CD14-positive monocyte (primary cell): ENCODE results near the gene PRKN. TPM values are rescaled to one million over a fixed set of nuclear protein-coding genes. Genes with fewer than 3 reads are reported as not detected.

Experiments
- DNase-seq, 3 donors: peaks; one replicate each; pipeline ENCODE4 v3.0.0-alpha.2; 2011 to 2022
- H2AFZ ChIP-seq: 2 replicates; pipeline ENCODE4 v1.6.0; 2012; ENCODE audit warnings: mild to moderate bottlenecking, low read depth, low read length, inconsistent platforms; ENCODE audit not compliant: insufficient read depth, poor library complexity, severe bottlenecking
- H3K27ac ChIP-seq, 2 donors: 1 replicate in 1 of 2; 2 replicates in 1 of 2; pipeline ENCODE4 v1.5.1; 2012 to 2013; ENCODE audit warnings: low read length in 2 of 2, control low read depth in 1 of 2, inconsistent platforms in 1 of 2, low read depth in 1 of 2, mild to moderate bottlenecking in 1 of 2
- H3K27me3 ChIP-seq, 2 donors: one replicate each; pipeline versions ENCODE4 v1.6.0 to v1.6.1; 2011 to 2013; ENCODE audit warnings: low read length in 2 of 2; ENCODE audit not compliant: control insufficient read depth in 2 of 2, insufficient read depth in 2 of 2
- H3K36me3 ChIP-seq, 2 donors: replicated peaks in 1 of 2; 1 replicate in 1 of 2; 2 replicates in 1 of 2; pipeline versions ENCODE4 v1.5.1 to v1.6.1; 2012 to 2013; ENCODE audit warnings: low read length in 2 of 2, control low read depth in 1 of 2, inconsistent platforms in 1 of 2, mild to moderate bottlenecking in 1 of 2; ENCODE audit not compliant: insufficient read depth in 2 of 2, control insufficient read depth in 1 of 2
- H3K4me1 ChIP-seq, 2 donors: 1 replicate in 1 of 2; 2 replicates in 1 of 2; pipeline versions ENCODE4 v1.5.1 to v1.6.1; 2012 to 2013; ENCODE audit warnings: low read length in 2 of 2, control low read depth in 1 of 2, inconsistent platforms in 1 of 2, mild to moderate bottlenecking in 1 of 2, moderate library complexity in 1 of 2; ENCODE audit not compliant: insufficient read depth in 2 of 2, control insufficient read depth in 1 of 2
- H3K4me2 ChIP-seq: replicated peaks from 2 replicates; pipeline ENCODE3; 2012; ENCODE audit warnings: low read length, moderate library complexity, mild to moderate bottlenecking; ENCODE audit not compliant: poor library complexity, severe bottlenecking; ENCODE audit errors: extremely low read depth
- H3K4me3 ChIP-seq, 3 experiments: fragments of 200-600 bp in 1 of 3; sonication (generic) in 1 of 3; replicated peaks in 1 of 3; 1 replicate in 2 of 3; 2 replicates in 1 of 3; pipeline ENCODE4 v1.5.1; 2011 to 2013; ENCODE audit warnings: low read length in 3 of 3, mild to moderate bottlenecking in 3 of 3, control low read depth in 2 of 3, low read depth in 2 of 3, inconsistent platforms in 1 of 3, moderate library complexity in 1 of 3
- H3K79me2 ChIP-seq: 2 replicates; pipeline ENCODE4 v1.6.0; 2012; ENCODE audit warnings: mild to moderate bottlenecking, control low read depth, inconsistent platforms, low read length, moderate library complexity; ENCODE audit not compliant: insufficient read depth
- H3K9ac ChIP-seq: 2 replicates; pipeline ENCODE4 v1.6.0; 2017; ENCODE audit warnings: low read length, mild to moderate bottlenecking; ENCODE audit not compliant: insufficient read depth, poor library complexity, severe bottlenecking
- H3K9me3 ChIP-seq, 2 donors: replicated peaks in 1 of 2; 1 replicate in 1 of 2; 2 replicates in 1 of 2; pipeline versions ENCODE4 v1.5.1 to v1.6.1; 2012 to 2013; ENCODE audit warnings: low read length in 2 of 2, control low read depth in 1 of 2; ENCODE audit not compliant: control insufficient read depth in 1 of 2, insufficient read depth in 1 of 2
- H4K20me1 ChIP-seq: 2 replicates; pipeline ENCODE4 v1.6.0; 2012; ENCODE audit warnings: mild to moderate bottlenecking, low read length, control low read depth, moderate library complexity; ENCODE audit not compliant: insufficient read depth
- H3K27ac Mint-ChIP-seq, 7 donors: one replicate each; pipeline ENCODE4 v1.8.0; 2020; ENCODE audit warnings: mild to moderate bottlenecking in 7 of 7, mixed read lengths in 7 of 7, moderate library complexity in 6 of 7, inconsistent platforms in 2 of 7
- H3K27me3 Mint-ChIP-seq, 3 donors: one replicate each; pipeline ENCODE4 v1.8.0; 2021 to 2022; ENCODE audit warnings: low read depth in 3 of 3, mild to moderate bottlenecking in 3 of 3, mixed read lengths in 3 of 3, moderate library complexity in 3 of 3, inconsistent platforms in 1 of 3
- H3K36me3 Mint-ChIP-seq, 2 donors: one replicate each; pipeline ENCODE4 v1.8.0; 2020; ENCODE audit warnings: mixed read lengths in 2 of 2, inconsistent platforms in 1 of 2, mild to moderate bottlenecking in 1 of 2
- H3K4me1 Mint-ChIP-seq: one replicate; pipeline ENCODE4 v1.8.0; 2020; ENCODE audit warnings: mild to moderate bottlenecking, mixed read lengths
- H3K4me3 Mint-ChIP-seq, 2 donors: one replicate each; pipeline ENCODE4 v1.8.0; 2020; ENCODE audit warnings: mild to moderate bottlenecking in 2 of 2, mixed read lengths in 2 of 2, moderate library complexity in 1 of 2
- H3K9me3 Mint-ChIP-seq, 7 donors: one replicate each; pipeline ENCODE4 v1.8.0; 2020 to 2022; ENCODE audit warnings: mixed read lengths in 7 of 7, mild to moderate bottlenecking in 6 of 7, moderate library complexity in 6 of 7, inconsistent platforms in 2 of 7
- WGBS: methylation state at CpG from one replicate; pipeline ENCODE4 v1.1.5; 2013; ENCODE audit warnings: missing lambda C conversion rate; ENCODE audit not compliant: insufficient coverage; 5-methylcytosine and 5-hydroxymethylcytosine counted together
- intact Hi-C, 2 donors: fragments of 100-400 bp; cut with micrococcal nuclease; formaldehyde crosslinking; loops; one replicate each; pipeline versions ENCODE4 v1.15.0 to v1.15.1; 2023
- polyA plus RNA-seq, 3 donors: library from polyadenylated mRNA; depleted of rRNA in 1 of 3; unstranded in 2 of 3; stranded (reverse) in 1 of 3; fragments of 300-500 nt in 2 of 3; fragments of >200 nt in 1 of 3; fragmentation: Illumina TruSeq in 2 of 3; gene quantifications; 1 replicate in 2 of 3; 2 replicates in 1 of 3; pipeline ENCODE4 v1.2.3, GENCODE V29; 2012 to 2021
- TF ChIP-seq, protein P1 (sequence below): fragments of 200-600 bp; IDR thresholded peaks from one replicate; pipeline ENCODE4 v1.8.0; 2022; ENCODE audit warnings: antibody characterized with exemption, mild to moderate bottlenecking

Gene PRKN
- polyA plus RNA-seq, 3 donors: 0.19 to 0.21 TPM; not detected in 1

GRCh38 chr6:162525181-162525580 is 202.4 kb downstream of the PRKN start:
- no peak overlapping the region for H3K9ac ChIP-seq
- peaks cover 0 to 5% of the 10 kb centered on the region in 2 donors for H3K9me3 ChIP-seq
- peaks cover 0 to 2% (median 0%) of the 10 kb centered on the region in 3 donors for H3K27me3 Mint-ChIP-seq
- intact Hi-C loops: no loop called here
- H4K20me1 ChIP-seq: no peaks in the 10 kb centered on the region
- 92% methylated on average over 6 of the region's 6 CpGs for WGBS
- TF ChIP-seq, protein P1, sequence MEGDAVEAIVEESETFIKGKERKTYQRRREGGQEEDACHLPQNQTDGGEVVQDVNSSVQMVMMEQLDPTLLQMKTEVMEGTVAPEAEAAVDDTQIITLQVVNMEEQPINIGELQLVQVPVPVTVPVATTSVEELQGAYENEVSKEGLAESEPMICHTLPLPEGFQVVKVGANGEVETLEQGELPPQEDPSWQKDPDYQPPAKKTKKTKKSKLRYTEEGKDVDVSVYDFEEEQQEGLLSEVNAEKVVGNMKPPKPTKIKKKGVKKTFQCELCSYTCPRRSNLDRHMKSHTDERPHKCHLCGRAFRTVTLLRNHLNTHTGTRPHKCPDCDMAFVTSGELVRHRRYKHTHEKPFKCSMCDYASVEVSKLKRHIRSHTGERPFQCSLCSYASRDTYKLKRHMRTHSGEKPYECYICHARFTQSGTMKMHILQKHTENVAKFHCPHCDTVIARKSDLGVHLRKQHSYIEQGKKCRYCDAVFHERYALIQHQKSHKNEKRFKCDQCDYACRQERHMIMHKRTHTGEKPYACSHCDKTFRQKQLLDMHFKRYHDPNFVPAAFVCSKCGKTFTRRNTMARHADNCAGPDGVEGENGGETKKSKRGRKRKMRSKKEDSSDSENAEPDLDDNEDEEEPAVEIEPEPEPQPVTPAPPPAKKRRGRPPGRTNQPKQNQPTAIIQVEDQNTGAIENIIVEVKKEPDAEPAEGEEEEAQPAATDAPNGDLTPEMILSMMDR: no peak
- no peaks in the 10 kb centered on the region for H3K4me1 Mint-ChIP-seq
- H3K27ac Mint-ChIP-seq: no peak overlapping the region
- no peaks in the 10 kb centered on the region for H3K79me2 ChIP-seq
- no peak overlapping the region for H3K4me3 Mint-ChIP-seq
- H3K27ac ChIP-seq: no peak overlapping the region
- H3K4me2 ChIP-seq: no peak overlapping the region
- H2AFZ ChIP-seq: no peak overlapping the region
- peaks cover 0 to 12% (median 7%) of the 10 kb centered on the region in 7 donors for H3K9me3 Mint-ChIP-seq
- H3K4me1 ChIP-seq: no peaks in the 10 kb centered on the region
- H3K27me3 ChIP-seq: no peaks in the 10 kb centered on the region
- no peaks in the 10 kb centered on the region for H3K36me3 ChIP-seq
- H3K4me3 ChIP-seq: no peak overlapping the region
- no peak for DNase-seq
- no peaks in the 10 kb centered on the region for H3K36me3 Mint-ChIP-seq

DNA sequence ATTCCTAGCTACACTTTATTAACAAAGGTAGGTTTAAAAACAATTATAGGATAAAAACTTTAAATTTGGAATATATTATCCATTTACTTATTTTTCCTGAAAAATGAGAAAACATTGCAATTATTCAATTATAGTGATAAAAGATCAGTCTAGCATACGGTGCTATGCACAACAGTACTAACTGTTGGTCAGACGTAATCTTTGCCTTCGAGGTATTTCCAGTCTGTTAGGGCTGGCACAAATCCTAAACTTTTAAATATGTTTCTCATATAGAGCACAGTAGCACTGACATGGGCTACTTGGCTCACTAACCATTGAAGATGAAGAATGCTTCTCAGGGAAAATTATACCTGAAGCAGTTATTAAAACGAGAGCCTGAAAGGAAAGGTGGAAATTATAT is 214.8 kb downstream of the PRKN start:
- intact Hi-C loops: no loop called here
- Histone ChIP-seq H3K4me2 (no peak overlapping the region), H3K27me3 (no peaks in the 10 kb centered on the region), H3K9me3 (peaks cover 0 to 15% of the 10 kb centered on the region in 2 donors), H3K27ac (no peak overlapping the region), H3K4me1 (no peaks in the 10 kb centered on the region), H3K4me3 (no peak overlapping the region), H4K20me1 (no peaks in the 10 kb centered on the region), H2AFZ (no peak overlapping the region), H3K79me2 (no peaks in the 10 kb centered on the region), H3K36me3 (no peaks in the 10 kb centered on the region), H3K9ac (no peak overlapping the region)
- Mint-ChIP-seq H3K4me1 (no peaks in the 10 kb centered on the region), H3K36me3 (no peaks in the 10 kb centered on the region), H3K27me3 (peaks cover 0 to 2% (median 0%) of the 10 kb centered on the region in 3 donors), H3K9me3 (peaks cover 0 to 13% (median 4%) of the 10 kb centered on the region in 7 donors), H3K27ac (no peak overlapping the region), H3K4me3 (no peak overlapping the region)
- TF ChIP-seq, protein P1: no peak
- no peak for DNase-seq
- 94% methylated on average over 2 of the region's 4 CpGs for WGBS
